NCI-H1417 treated with DMSO at 0.1 percent for 48 hours (cell line): Measurements from ENCODE around the gene IFT122.

ENCODE experiments used
- DNase-seq: peaks from one replicate; lab custom pipeline; 2025; lab: John Stamatoyannopoulos, UW

The IFT122 gene

GRCh38 chr3:129413687-129414506 is 26.1 kb upstream of the IFT122 start:
- no peak for DNase-seq

- DNase-seq: no peak
These were observed 24.6 kb upstream of the IFT122 start for GRCh38 chr3:129415378-129415777.

GRCh38 chr3:129415830-129416229 is 24.2 kb upstream of the IFT122 start:
- DNase-seq: no peak

GRCh38 chr3:129416415-129416814 is 23.6 kb upstream of the IFT122 start:
- no peak for DNase-seq

- DNase-seq: no peak
These were observed 22.7 kb upstream of the IFT122 start for GRCh38 chr3:129417326-129417725.

- no peak for DNase-seq
These were observed 21.7 kb upstream of the IFT122 start for GRCh38 chr3:129418041-129418973.

- DNase-seq: no peak
These were observed 20.5 kb upstream of the IFT122 start for GRCh38 chr3:129419476-129419875.

- no peak for DNase-seq
These were observed 18.7 kb upstream of the IFT122 start for GRCh38 chr3:129421236-129421883.

- no peak for DNase-seq
These were observed 17.9 kb upstream of the IFT122 start for GRCh38 chr3:129421988-129422745.

GRCh38 chr3:129422897-129423296 is 17.1 kb upstream of the IFT122 start:
- no peak for DNase-seq

- DNase-seq: no peak
These were observed 15.7 kb upstream of the IFT122 start for GRCh38 chr3:129424185-129424841.

- DNase-seq: no peak
These were observed 14.8 kb upstream of the IFT122 start for GRCh38 chr3:129425213-129425612.

- no peak for DNase-seq
These were observed 14.4 kb upstream of the IFT122 start for GRCh38 chr3:129425619-129426018.

- DNase-seq: no peak
These were observed 12.0 kb upstream of the IFT122 start for GRCh38 chr3:129428007-129428375.

GRCh38 chr3:129428376-129429079 is 11.5 kb upstream of the IFT122 start, which contains the start of gene EFCAB12:
Gene EFCAB12 (minus strand): TSS chr3:129428636. CDS start chr3:129428488, 148 bp downstream.
- peak; percentile 89 for DNase-seq

- no peak for DNase-seq
These were observed 11.0 kb upstream of the IFT122 start for GRCh38 chr3:129429080-129429451.

GRCh38 chr3:129429602-129430001 is 10.4 kb upstream of the IFT122 start:
- DNase-seq: no peak

GRCh38 chr3:129432036-129432435 is 8.0 kb upstream of the IFT122 start:
- DNase-seq: no peak

- no peak for DNase-seq
These were observed 7.4 kb upstream of the IFT122 start for GRCh38 chr3:129432671-129433070.

- DNase-seq: no peak
These were observed 6.5 kb upstream of the IFT122 start for GRCh38 chr3:129433565-129433964.

- DNase-seq: no peak
These were observed 5.9 kb upstream of the IFT122 start for GRCh38 chr3:129434140-129434539.
